ENCODE results near the gene UGT1A9.

The UGT1A9 gene

DNA sequence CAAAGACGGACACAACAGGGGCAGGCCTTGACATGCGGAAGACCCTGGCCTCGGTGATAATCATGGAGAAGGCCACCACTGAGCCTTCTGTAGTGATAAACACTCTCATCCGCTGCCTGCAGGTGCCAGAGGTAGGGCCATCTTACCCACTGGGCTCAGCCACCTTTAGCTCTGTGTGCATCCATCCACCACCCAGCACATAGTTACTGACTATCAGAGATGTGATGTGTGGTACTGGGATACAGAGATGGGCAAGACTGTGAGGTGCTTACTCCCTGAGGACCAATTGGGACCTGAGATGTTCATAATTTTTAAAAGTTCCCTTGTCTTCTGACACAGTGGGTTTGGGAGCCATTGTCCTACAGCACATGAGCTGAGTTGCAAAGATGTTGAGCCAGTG lies 108.0 kb downstream of the UGT1A9 start:
- no peak for DNase-seq
- intact Hi-C loops (cut with DNase I), result no loop called here

- intact Hi-C loops (cut with DNase I), result no loop called here
Observed at GRCh38 chr2:233780771-233781170, 109.1 kb downstream of the UGT1A9 start.

DNA sequence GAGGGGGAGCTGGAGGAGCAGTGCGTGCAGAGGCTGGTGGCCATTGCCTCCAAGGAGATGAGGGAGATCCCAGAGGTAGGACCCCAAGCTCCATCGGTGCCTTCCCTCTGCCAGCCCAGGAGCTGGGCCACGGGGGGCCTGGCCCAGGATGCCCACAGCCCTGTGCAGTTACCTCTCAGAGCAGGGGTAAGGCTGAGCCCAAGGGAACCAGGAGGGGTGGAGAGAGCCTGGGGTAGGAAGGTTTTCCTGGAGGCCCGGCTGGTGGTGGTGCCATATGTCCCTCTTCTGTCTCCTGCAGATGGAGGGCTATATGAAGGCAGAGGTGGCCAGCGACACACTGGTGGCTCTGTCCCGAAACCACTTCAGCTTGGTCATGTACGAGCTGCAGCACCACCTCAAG lies 117.9 kb downstream of the UGT1A9 start:
- intact Hi-C loops (cut with DNase I), result no loop called here
- peak in 2 of 42 donors; percentile 29 to 30 for DNase-seq

More at GRCh38 chr2:233780771-233781170, 109.1 kb downstream of the UGT1A9 start:
- DNase-seq, result no peak

DNA sequence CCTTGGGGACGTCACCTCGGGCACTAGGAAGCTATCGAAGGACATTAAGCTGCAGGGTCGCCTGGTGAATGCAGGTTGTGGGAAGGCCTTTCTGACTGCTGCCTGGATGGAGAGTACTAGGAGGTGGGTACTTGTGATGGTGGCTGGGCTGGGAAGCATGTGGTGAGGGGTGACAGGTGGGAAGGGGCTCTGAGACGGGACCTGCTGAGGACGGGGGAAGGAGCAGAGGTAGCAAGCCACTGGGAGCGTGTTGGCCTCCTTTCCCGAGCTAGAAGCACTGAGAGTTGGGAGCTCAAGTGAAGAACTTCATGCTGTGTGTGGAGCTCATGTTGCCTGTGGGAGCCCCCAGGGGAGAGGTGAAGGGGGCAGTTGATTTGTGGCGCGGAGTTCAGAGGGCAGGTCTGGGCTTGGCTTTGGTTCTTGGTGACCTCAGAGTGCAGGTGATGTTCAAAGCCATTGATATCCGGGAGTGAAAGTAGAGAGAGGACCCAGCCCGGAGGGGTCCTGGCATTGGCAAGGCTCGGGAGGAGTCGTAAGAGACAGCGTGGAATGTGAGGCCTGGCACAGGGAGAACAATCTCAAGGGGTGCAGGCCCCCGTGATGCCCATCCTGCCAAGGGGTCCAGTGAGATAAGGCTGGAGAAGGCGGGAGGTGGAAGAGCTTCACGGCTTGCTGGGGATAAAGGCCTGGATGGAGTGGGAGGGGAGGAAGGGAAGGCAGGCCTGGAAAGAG lies 119.6 kb downstream of the UGT1A9 start:
- peak in 2 of 42 donors; percentile 21 to 24 for DNase-seq
- intact Hi-C loops (cut with DNase I), result no loop called here

DNA sequence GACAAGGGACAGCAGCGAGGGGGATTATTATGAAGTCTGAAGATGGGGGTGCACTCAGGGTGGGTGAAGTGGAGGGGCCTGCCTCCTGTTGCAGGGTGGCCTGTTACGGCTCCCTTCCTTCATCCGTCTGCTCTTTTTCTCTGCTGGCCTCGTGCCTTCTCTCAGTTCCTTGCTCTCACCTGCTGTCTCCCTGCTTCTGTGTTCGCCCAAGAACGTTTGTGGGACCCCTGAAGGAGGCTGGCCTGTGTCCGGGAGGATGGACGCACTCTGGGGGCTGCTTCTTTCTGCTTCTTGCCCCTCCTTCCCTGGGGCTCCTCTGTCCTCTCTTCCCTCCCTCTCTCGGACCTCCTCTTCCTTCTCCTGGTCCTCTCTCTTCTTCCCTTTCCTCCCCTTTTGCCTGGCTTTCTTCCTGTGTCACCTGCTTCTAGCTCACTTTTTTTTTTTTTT lies 120.2 kb downstream of the UGT1A9 start:
- intact Hi-C loops (cut with DNase I), result no loop called here
- peak in 1 of 42 donors; percentile 9 for DNase-seq

GRCh38 chr2:233792720-233793119 lies 121.0 kb downstream of the UGT1A9 start:
- intact Hi-C loops (cut with DNase I), result no loop called here
- DNase-seq, result peak in 2 of 42 donors; percentile 6 to 31

- intact Hi-C loops (cut with DNase I), result no loop called here
- DNase-seq, result peak in 17 of 42 donors; percentile 2 to 56 (median 18)
Observed at GRCh38 chr2:233793465-233794127, 121.9 kb downstream of the UGT1A9 start.

GRCh38 chr2:233794128-233794658 lies 122.5 kb downstream of the UGT1A9 start:
- peak in 3 of 42 donors; percentile 13 to 32 (median 28) for DNase-seq
- intact Hi-C loops (cut with DNase I), result no loop called here

DNA sequence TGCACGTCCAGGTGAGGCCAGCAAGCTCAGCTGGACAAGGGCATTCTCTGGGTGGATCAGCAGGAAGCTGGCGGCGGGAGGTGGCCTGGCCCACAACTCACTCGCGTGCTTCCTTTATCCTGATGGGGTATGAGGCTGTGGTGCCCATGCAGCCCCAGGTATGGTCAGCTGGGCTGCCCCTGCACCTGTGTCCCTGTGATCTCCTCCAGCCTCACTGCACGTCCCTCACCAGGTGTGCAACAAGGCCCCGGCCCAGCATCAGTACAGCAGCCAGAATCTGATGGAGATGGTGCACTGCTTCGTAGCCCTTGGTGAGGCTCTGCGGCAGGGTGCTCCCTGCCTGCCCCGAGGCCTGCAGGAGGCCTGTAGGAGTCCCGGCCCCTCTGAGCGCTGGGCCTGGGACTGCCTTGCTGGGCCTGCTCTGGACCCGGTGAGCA lies 124.1 kb downstream of the UGT1A9 start:
- intact Hi-C loops (cut with DNase I), result no loop called here
- DNase-seq, result peak in 6 of 42 donors; percentile 10 to 28 (median 24)

DNA sequence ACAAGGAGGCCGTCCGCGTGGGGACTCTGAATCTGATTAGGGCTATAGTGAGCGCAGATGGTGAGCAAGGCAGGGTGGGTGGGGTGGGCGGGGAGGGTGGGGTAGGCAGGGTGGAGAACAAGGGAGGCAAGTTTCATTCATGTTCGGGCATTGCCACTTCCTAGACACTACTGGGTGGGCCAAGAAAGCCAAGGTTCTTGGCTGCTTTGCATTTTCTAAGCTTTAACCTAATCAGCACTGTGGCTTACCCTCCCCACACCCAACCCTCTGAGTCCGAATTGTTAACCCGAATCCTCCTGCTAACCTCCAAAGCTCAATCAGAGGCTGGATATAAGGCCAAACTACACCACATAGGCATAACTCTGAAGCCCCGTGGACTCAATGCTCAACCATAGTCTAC lies 124.6 kb downstream of the UGT1A9 start:
- intact Hi-C loops (cut with DNase I), result no loop called here
- peak in 3 of 42 donors; percentile 5 to 10 (median 7) for DNase-seq

- intact Hi-C loops (cut with DNase I), result no loop called here
- DNase-seq, result peak in 7 of 42 donors; percentile 2 to 34 (median 22)
Observed at GRCh38 chr2:233798335-233799086, 126.8 kb downstream of the UGT1A9 start.

- DNase-seq, result peak in 5 of 42 donors; percentile 7 to 26 (median 18)
- intact Hi-C loops (cut with DNase I), result no loop called here
Observed at GRCh38 chr2:233799087-233799665, 127.5 kb downstream of the UGT1A9 start.

DNA sequence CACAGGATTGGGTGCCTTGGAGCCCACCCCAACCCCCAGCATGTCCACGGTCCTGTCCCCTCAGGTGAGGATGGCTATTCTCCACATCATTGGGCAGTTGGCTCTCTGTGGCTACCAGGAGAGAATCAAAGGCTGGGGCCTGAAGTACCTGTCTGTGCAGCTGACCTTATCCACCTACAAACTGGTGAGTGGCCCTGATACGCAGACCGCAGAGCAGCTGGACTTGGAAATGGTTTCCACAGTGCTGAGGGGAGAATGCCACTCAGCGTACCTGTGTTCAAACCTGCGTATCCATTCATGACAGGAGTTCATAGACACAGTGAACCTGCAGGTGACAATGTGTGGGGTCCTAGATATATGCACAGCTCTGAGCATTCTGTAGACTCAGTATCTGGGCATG lies 128.0 kb downstream of the UGT1A9 start:
- intact Hi-C loops (cut with DNase I), result no loop called here
- peak in 3 of 42 donors; percentile 2 to 10 (median 3) for DNase-seq

DNA sequence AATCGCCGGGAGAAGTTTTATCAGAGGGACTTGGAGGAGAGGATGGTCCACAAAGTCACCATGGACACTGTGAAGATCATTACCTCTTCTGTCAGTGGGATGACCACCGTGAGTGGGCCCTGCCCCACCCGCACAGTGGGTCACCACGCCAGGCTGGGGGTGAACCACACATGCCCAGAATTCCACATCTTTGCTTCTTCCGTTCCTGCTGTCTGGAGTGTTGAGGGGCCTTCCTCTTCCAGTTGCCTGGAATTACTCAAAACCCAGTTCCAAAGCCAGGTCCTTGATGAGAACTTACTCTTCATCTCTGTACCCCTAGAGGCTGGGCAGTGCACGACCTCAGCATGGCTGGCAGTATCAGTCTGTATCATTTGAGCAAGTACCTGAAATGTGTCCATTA lies 128.5 kb downstream of the UGT1A9 start:
- peak in 5 of 42 donors; percentile 2 to 21 (median 9) for DNase-seq
- intact Hi-C loops (cut with DNase I), result no loop called here

DNA sequence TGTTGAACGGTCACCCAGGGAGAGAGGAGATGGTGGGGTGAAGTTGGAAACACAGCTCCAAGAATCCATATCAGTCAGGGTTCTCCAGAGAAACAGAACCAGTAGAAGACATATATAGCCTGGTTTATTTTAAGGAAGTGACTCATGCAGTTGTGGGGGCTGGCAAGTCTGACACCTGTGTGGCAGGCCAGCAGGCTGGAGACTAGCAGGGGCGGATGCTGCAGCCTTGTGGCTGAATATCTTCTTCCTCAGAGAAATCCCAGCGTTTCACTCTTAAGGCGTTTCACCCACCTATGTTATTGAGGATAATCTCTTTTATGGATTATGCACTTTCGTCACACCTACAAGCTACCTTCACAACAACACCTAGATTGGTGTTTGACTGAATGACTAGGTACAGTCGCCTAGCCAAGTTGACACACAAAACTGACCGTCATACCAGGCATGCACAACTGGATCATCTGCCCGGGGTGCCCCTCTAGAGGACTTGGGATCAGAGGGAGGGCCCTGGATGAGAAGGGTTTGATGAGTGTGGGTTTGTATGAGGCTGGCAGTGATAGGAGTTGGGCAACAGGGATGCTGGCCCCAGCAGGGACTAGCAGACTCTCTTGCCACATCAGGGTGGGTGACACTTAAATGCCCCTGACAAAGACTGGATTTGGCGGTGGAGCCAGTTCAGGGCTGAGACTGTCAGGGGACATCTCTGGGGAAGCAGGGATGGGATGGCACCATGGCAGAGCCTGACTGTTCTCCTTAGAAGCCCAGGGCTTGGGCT lies 129.8 kb downstream of the UGT1A9 start:
- peak in 32 of 42 donors; percentile 3 to 81 (median 35) for DNase-seq
- intact Hi-C loops (cut with DNase I), result no loop called here

DNA sequence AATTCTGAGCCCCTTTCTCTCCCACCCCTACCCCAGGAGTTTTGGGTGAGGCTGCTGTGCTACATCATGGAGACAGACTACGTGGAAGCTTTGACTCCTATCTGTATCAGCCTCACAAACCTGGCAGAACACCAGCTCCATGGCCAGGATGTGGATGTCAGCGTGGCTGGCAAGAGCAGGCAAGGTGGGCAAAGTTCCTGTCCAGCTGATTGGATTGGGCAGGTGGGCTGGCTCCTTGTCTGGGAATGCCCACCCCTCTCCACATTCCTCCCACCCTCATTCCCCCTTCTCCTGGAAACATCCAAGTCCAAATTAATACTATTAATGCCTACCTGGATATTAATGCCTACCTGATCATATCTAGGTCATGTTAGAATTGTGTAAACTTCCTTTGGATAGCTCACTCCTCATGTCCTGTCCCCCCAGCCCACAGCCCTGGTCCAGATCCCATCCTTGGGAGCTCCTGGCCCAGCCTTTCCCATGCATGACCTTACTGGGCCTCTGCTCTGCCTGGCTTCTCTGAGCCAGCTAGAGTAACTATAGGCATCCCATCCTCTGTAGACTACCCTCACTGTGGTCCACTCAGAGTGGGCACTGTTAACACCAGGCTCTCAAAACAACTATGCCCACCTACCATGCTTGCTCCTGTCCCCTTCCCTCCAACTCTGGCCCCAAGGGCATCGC lies 130.6 kb downstream of the UGT1A9 start:
- intact Hi-C loops (cut with DNase I), result no loop called here
- peak in 4 of 42 donors; percentile 12 to 28 (median 16) for DNase-seq

DNA sequence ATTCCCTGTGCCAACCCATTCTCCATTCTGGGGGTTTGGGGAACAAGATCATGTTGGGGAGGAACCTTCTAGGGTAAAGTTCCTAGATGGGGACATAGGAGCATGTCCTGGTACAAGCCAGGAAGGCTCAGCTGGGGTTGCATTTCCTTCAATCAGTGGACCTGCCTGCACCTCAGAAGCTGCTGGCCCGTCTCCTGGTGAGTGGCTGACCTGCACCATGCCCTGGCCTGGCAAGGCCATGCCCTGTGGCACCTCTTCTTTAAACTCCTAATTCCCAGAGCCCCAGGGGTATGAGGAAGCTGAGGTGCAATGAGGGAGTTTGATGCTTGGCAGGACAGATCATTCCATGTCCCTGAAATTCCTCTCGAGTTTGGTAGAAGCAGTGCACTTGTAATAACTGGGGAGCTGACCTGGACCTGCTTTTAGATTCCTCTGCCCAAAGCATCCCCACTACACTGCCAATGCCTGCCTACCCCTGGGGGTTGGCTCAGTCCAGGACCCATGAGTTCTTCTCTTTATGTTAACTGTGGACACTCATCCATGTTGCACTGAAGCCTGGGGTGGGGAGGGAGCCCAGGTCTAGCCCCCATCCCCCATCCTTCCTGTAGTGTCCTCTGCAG lies 131.7 kb downstream of the UGT1A9 start:
- intact Hi-C loops (cut with DNase I), result no loop called here

More for the DNA sequence above, 131.7 kb downstream of the UGT1A9 start:
- peak in 6 of 42 donors; percentile 0 to 28 (median 18) for DNase-seq
